ENCODE data around the gene ENTHD1. TPM values are rescaled to one million over a fixed set of nuclear protein-coding genes. Genes with fewer than 3 reads are reported as not detected.
"Not testable (repeated sequence)": the region's sequence is repeated elsewhere in the genome, so short reads cannot be mapped to it uniquely, and the experiment has no call there.

Gene ENTHD1
- total RNA-seq, 1 donor from 2014 or later = not detected

DNA sequence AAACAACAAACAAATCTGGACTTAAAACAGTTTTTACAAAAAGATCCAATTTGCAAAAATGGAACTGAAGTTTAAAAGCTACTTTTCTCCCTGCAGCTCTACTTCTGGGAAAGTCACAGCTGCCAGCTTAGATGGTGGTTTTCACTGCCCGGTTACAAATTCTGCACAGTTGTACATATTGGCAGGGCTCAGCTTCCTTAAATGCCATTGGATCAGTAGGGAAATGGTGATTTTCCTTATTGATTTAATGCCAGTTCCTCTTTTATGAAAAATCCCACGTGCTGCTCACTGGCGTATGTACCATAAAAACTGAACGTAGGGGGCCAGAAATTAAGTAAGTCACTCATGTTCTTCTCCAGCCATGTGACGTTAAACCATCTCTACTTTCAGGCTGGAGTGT lies 30.1 kb upstream of the ENTHD1 start:
- no peak for DNase-seq

DNA sequence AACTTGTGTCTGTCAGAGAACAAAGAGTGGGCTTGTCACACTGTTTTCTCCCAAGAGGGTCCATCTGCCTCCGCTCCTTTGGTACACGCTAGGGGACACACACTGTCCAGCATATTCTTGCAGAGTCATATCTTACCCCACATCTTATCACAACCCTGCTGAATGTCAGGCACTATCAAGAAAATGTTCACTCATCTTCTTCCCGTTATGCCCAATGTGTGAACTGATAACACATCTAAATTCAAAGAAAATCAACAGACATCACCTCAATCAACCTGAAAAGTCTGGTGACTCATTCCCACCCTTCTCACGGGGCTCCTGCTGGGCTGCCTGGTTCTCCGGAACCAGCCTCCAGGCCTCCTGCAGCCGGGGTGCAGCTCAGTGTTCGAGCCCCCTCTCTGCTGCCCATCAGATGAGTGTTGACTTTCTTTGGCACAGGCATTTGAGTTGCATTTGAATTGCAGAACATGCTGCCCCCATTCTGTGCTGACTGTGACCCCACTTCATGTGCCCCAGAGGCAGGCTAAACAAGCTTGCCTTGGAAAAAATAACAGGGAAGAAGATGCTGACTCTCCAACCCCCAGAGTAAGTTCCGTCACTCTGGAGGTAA lies 26.7 kb upstream of the ENTHD1 start:
- DNase-seq = no peak

DNA sequence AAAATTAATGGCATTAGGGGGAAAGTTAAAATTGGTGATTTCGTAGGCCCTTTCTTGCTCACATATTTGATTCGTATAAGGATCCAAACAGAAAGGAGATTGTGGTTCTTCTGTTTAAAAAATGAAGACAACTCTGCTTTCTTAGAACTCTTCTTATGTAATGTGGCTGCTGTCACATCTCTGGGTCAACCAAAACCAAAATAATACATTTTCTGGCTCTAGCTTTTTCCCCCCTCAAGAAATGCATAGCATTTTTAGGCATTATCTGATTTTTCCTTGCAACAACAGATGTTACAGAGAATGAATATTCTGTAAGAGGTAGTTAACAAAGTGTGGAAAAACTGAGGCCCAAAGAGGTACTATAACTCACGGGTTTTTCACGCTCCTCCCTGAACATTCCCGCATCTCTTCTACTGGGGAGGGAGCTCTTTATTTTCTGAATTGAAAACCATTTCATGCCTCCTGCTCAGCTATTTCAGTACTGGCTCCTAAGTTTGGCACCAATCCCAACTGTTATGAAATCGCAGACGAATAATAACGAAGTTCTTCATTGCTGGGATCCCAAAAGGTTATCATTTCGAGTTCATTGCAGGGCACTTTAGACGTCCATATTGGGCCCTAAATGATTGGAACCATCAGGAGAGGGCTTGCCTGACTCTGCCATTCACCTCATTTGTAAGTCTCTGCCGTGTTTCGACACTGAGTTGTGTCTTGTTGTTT lies 24.4 kb upstream of the ENTHD1 start:
- no peak for DNase-seq

DNA sequence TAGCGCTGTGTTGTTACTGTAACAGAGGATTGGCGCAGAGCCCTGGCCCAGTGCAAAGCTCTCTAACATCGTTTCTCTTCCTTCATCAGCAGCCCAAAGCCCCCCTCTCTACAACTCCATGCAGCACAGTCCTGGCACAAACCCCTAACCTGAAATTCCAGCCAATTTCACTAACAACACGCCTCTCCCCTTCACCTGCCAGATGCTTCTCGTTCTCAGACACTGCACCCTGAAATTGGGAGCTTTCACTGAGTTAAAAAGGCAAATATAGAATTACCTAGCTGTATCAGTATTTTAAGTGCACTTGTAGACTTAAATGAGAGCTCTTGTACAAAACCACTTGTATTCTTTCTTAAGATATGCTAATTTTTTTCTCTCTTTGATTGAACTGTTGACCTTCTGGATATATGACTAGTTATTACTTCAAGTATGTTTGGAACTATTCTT lies 23.7 kb upstream of the ENTHD1 start:
- DNase-seq = no peak

DNA sequence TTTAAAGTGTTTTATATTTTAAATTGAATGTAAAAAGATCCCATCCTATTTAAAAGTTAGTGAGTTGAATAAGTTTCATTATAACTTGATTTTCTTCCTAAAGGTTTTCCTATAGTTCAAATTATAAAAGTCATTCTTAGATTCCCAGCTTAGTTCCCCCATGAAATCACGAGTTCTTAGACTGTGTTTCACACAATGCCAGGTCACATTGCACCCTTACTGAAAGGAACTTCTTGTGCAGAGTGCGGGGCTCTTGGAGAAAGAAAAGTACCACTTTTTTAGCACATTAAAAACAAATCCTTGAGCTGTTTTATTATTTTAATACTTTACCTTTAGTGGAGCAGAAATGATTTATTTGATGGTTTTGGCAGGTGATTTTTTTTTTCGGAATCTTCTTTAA lies 22.9 kb upstream of the ENTHD1 start:
- no peak for DNase-seq

DNA sequence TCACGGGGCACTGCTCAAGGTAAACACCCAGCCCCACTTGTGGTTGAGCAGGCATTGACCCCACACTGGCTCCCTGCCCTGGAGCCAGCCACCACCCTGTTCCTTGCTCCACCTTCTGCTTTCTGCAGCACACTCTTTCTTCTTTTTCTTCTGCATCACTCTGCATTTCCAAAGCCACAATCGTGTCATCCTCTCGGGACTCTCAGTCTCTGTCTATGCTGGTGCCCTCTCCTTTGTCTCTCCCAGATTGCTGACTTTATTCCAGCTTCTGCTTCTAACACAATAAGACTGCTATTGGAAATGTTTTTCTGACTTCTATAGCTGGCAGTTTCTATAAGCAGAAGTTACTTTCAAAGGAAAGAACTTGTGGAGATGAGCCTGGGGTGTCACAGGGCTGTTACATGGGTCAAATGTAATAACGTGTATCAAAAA lies 21.8 kb upstream of the ENTHD1 start:
- no peak for DNase-seq

DNA sequence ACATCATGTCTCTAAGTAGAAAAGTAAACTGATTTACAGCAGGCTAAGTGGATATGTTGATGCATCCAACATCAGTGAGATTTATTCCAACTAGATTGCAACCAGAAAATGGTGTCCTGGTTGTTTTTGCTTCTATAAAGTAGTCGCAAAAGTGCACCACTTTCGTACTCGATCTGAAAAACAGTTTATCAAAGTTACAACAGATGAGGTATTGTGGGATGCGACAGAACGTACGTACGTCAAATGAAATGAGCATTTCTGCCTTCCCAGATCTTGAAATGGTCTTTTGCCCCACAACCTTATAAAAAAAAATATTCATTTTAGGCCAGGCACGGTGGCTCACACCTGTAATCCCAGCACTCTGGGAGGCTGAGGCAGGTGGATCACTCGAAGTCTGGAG lies 21.0 kb upstream of the ENTHD1 start:
- DNase-seq = no peak

DNA sequence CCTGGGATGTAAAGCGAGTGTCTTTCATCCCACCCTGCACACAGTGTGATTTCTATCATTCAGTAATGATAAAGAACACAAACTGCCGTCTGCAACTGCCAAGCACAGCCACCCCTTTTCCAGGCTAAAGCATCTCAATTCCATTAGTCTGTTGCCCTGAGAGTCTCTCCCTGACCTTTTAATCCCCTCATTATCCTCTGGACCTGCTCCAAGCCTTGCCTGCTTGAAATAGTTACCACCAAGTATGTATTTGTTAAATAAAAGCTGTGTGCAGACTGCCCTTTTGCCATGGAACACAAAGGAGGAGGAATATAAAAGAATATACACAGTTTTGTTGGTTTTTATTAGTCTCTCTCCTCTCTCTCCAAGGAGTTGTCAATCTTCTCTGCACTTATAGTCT lies 20.3 kb upstream of the ENTHD1 start:
- no peak for DNase-seq

DNA sequence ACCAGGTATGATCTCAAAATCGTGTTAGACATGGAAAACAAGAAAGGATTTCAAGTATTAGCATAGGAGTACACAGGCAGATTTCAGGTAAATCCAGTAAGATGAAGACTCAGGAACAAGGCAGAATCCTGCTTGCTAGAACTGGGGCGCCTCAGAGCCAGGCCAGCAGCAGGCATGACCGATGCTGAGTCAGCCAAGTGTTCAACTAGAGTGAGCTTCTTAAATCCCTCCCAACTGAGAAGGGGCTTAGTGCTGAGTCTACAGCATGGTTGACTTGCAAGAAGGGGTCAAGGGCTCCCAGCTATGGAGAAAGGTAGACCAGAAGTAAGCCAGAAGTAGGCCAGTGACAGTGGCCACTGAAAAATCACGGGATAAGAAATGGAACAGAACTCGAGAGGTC lies 19.8 kb upstream of the ENTHD1 start:
- no peak for DNase-seq

DNA sequence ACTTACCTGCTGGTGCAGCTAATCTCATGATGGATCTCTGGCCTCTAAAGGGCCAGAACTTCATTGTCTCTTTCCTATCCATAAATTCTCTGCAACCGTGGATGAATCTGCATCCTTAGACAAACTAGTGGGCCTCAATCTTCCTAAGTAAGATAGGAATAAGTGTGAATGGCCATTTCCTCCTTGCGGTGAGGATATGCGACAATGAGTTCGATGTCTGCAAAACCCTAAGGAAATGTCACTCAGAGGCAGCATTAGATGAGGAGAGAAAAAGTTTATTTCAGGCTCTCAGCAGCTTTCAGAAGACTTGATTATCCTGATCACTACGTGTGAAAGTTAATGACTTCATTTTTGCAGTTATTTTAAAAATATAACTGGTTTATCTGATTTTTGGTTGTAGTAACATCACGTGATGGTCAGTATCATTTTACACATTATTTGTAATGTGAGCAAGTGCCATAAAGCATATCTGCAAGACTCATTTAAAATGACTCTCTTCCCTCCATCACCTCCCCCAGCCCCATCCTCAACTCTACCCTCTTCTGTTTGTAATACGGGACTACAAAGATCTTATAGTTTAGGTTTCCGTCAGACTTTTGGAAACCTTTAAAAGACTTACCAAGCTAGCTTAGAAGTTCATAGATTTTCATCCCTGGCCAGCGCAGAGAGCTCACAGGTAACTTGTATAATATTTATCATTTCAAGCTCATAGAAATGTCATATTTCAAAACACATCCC lies 17.5 kb upstream of the ENTHD1 start:
- no peak for DNase-seq

DNA sequence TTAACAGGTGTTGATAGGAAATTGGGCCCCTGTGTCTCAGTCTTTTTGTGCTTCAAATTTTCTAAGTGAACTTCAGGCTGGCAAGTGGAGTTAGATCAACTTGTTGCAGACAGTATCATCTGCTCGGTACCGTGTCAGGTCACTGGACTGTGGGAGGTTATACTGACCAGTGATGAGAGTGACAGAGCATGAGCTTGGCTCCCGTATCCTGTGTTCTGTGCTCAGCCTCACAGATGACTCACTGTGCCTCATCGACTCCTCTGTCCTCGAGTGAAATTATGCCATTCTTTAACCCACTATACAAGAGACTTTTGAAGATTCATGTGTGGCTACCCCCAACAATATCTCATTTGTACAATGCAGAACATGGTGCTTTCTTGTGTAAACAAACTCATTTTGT lies 15.2 kb upstream of the ENTHD1 start:
- DNase-seq = no peak

DNA sequence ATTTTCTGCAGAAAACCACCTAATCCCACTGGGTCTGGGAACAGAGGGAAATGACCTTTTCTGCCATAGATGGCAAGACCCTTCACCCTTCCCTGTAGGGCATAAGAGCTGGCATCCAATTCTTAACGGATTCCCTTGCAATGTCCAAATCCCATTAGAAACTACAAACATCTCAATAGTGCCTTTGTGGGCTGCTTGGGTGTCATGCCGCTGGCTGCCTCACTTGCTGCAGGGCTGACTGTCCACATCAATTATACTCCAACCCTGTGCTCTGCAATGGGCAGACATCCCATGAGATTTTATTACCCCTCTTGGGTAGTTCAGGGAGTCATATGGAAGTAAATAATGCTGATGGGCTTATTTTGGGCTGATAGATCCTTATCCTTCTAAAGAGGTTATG lies 14.6 kb upstream of the ENTHD1 start:
- no peak for DNase-seq

DNA sequence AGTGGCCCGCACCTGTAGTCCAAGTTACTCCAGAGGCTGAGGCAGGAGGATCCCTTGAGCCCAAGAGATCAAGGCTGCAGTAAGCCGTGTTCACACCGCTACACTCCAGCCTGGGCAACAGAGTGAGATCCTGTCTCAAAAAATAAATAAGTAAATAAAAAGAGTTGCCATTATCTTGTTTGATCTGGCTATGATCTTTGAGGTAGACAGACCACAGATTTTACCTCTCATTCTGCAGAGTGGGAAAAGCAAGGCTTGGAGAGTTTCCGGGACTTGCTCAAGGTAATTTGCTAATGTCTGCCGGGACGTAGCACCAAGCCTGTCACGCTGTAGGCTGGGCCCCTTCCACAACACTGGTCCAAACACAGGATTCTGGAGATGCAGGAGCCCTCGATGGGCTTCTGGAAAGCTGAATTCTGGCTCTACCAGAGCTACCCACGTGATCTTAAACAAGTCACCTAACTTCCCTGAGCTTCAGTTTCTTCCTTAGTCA lies 14.1 kb upstream of the ENTHD1 start:
- DNase-seq = no peak

DNA sequence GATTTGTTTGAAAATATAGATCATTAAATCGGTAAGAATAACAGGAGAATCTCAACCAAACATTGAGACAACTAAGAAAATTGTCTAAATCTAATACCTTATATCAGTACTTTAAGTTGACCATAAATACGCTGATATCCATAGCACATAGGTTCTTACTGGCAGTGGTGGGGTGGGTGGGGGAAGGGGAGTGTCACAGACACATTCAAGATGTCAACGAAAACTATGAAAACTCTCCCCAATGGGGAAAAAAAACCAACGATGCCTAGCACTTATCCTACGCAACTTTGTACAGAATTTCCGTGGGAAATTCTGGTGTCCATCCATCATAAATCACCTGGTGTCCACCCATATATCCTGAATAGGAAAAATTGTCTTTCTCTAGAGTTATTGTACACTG lies 13.5 kb upstream of the ENTHD1 start:
- no peak for DNase-seq

DNA sequence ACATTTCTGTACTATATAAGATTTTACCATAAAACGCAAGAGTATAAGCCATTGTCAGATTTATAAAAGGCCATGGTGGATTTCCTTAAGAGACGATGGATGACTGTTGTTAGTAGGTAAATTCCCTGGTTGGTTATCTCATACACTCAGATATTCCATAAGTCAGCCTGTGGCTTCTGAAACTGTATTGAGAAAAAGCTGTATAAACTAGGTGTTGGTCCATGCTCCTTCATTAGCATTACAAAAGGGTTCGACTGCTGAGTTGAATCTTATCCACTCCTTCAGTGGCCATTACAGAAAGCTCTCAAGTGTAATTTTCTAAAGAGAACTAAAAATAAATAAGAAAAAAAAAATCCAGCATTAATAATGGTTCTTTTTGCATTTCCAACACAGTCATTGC lies 12.6 kb upstream of the ENTHD1 start:
- DNase-seq = no peak

DNA sequence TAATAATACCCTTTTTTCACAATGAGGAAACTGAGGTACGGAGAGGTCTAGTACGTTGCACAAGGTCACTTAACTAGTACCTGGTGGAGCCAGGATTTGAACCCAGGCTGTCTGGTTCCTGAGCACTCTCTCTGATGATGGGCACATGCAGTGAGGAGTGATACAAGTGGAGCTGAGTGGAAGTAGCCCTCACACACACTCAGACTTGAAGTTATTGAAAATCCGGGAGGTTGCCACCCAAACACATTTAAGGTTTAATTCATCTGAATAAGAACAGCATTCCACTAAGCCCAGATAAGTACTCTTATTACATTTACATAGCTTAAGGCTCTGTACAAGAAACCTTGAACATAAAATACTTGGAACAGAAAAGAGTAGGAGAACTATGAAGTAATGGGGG lies 12.1 kb upstream of the ENTHD1 start:
- DNase-seq = no peak

DNA sequence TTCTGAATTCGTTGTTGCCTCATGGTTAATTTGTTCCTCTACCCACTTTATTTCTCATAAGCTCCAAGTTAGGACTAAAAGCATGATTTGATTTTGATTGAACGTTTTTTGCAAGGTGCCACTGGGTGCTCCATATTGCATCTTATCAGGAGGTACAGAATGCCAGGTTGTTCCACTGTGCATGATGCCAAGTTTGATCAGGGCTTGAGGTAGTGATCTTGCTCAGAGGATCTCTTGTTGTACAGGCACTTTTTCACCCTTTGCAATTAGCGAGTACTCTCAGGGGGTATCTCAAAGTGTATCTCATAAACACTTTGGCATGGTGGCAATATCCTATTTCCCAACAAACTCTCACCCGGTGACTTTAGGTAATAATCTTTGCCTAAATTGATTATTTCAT lies 11.3 kb upstream of the ENTHD1 start:
- DNase-seq = no peak

DNA sequence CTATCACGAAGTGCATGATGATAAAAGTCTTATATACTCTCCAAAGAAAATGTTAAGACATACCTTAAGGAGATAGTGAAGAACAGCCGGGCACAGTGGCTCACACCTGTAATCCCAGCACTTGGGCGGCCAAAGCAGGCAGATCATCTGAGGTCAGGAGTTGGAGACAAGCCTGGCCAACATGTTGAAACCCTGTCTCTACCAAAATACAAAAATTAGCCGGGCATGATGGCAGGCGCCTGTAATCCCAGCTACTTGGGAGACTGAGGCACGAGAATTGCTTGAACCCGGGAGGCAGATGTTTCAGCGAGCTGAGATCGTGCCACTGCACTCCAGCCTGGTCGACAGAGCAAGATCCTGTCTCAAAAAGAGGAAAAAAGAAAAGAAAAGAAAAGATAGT lies 10.5 kb upstream of the ENTHD1 start:
- DNase-seq = not testable (repeated sequence)

DNA sequence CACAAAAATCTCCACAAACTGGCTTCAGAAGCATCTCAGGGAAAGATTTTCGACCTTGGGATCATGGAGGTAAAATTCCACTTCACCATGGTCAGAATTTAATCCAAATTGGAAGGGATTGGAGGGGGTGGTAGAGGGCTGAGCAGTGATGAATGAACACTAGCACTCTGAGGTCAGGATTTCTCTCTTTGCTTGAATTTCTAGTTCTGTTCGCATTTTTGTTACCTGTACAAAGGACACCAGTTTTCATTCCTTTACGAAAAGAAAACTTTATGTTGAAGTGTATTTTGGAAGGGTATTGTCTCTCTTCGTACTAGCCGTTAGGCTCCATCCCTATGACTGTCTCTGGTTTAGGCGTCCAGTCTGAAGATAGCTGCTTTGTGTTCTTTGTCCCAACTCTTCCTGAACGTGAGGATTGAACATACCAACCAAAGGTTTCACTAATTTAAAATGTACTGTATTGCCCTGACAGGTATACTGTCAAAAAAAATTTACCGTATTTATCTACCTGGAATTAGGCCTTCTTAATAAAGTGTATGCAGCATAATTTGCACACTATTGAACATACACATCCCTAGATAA lies 8.1 kb upstream of the ENTHD1 start:
- no peak for DNase-seq

DNA sequence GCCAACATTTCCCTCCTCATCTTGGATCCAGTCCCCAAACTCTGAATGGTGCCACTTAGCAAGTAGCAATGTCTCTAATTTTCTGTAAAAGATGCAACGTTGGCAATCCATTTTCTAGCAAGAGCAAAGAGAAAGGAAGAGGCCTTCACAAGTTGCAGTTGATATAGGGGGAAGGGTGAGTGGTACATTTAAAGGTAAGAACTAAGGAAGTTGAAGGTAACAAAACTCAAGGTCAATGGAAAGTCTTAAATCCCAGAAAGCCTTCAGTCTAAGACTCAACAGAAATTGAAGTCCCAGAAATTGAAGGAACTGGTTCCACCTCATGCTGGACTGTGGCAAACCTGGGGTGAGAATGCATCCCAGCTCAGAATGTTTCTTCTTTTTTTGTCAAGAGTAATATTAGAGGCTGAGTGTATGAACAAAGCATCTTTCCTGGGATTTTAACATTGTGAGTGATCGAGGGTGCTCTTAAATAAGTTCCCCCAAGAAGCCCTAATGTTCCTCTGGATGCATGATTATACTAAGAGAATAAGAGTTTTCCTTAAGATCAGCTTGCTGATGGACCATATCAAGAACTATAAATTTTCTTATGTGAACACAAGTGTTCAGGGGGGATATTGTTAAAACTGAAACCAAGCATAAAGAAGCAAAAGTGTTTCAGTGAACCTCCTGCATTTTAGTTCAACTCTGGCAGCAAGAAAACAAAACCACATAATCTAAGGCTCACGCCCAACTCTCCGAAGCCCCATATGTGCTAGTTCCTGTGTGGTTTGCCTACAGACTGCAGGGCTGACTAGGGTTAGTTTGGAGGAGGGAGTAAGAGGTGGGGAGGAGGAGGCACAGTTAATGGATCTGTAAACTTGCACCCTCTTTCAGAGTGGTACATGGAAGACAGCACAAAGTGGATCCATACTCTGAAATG lies 7.0 kb upstream of the ENTHD1 start, which contains the start of gene GRAP2:
Gene GRAP2 (plus strand): TSS at position 779 of the 922 bp plus-strand sequence. CDS start 46,023 bp downstream, outside the sequence.
- DNase-seq = no peak

DNA sequence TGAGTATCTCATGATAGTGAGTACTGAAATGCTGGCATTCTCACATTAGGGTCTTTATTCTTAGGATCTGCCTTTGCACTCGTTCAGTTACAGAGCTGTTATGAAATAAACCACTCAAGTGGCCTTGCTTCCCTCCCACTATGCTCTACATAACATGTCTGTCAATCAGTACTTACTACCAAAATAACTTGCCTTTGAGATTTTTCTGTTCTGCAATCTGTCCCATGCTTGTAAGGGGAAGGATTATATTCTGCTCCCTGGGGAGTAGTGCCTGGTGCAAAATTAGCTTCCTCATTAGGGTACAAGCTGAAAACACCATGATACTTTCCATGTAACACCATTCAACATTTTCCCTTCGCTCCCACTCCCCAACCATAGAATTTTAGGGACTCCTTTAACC lies 5.4 kb upstream of the ENTHD1 start:
- DNase-seq = no peak

DNA sequence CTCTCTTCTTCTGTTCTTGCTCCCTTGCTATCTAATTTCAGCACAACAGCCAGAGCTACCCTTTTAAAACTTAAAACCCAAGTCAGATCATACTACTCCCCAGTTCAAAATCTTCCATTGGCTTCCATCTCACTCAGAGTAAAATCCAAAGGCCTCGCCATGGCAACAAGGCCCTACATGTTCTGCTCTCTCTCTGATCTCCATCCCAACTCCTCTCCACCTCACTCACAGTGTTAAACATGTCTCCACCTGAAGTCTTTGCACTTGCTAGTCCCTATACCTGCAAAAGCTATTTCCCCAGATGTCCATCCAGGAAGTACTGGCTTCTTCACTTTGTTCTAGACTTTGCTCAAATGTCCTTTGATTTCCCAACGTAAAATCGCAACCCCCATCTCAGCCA lies 4.3 kb upstream of the ENTHD1 start:
- DNase-seq = no peak

Measured in dermis blood vessel endothelial cell (primary cell).